GM23338 (cell line): ENCODE data around the gene AHI1. TPM values are rescaled to one million over a fixed set of nuclear protein-coding genes. Genes with fewer than 3 reads are reported as not detected.

ENCODE experiments used
- ATAC-seq: fragments of 200-7000 bp; cut with Tn5 transposase; 3 replicates; pipeline ENCODE4 v1.9.1; 2020
- DNase-seq: peaks from one replicate; pipeline ENCODE4 v3.0.0-alpha.2; 2015; ENCODE audit warnings: low spot score
- H2AFZ ChIP-seq: fragments of 200-600 bp; sonication (generic); 2 replicates; pipeline ENCODE4 v1.8.0; 2016; ENCODE audit warnings: antibody characterized with exemption, mild to moderate bottlenecking, moderate library complexity
- H3F3A ChIP-seq: fragments of 200-600 bp; sonication (generic); replicated peaks from 2 replicates; pipeline ENCODE4 v1.8.0; 2017; ENCODE audit warnings: antibody characterized with exemption, mixed run types, low read depth
- H3K27ac ChIP-seq: fragments of 200-600 bp; sonication (generic); 2 replicates; pipeline ENCODE4 v1.6.1; 2016; ENCODE audit warnings: low read depth
- H3K27me3 ChIP-seq: fragments of 200-600 bp; sonication (generic); 2 replicates; pipeline ENCODE4 v1.8.0; 2016; ENCODE audit warnings: mild to moderate bottlenecking, mixed run types, moderate library complexity; ENCODE audit not compliant: insufficient read depth
- H3K36me3 ChIP-seq: fragments of 200-600 bp; sonication (generic); 2 replicates; pipeline ENCODE4 v1.8.0; 2016; ENCODE audit warnings: mild to moderate bottlenecking; ENCODE audit not compliant: insufficient read depth
- H3K4me1 ChIP-seq: fragments of 200-600 bp; sonication (generic); 2 replicates; pipeline ENCODE4 v1.8.0; 2016; ENCODE audit warnings: mild to moderate bottlenecking, moderate library complexity; ENCODE audit not compliant: insufficient read depth
- H3K4me2 ChIP-seq: fragments of 200-600 bp; sonication (generic); 2 replicates; pipeline ENCODE4 v1.7.1; 2017; ENCODE audit warnings: mixed run types
- H3K4me3 ChIP-seq: fragments of 200-600 bp; sonication (generic); 2 replicates; pipeline ENCODE4 v1.6.1; 2016; ENCODE audit warnings: mixed run types
- H3K79me2 ChIP-seq: fragments of 200-600 bp; sonication (generic); replicated peaks from 2 replicates; pipeline ENCODE4 v1.8.0; 2017; ENCODE audit warnings: mild to moderate bottlenecking; ENCODE audit not compliant: insufficient read depth
- H3K9me2 ChIP-seq: fragments of 200-600 bp; sonication (generic); 2 replicates; pipeline ENCODE4 v1.8.0; 2017; ENCODE audit not compliant: insufficient read depth
- H4K20me1 ChIP-seq: fragments of 200-600 bp; sonication (generic); replicated peaks from 2 replicates; pipeline ENCODE4 v1.8.0; 2017; ENCODE audit warnings: mild to moderate bottlenecking; ENCODE audit not compliant: insufficient read depth
- H3K27ac Mint-ChIP-seq: 2 replicates; pipeline ENCODE4 v1.8.0; 2020; ENCODE audit warnings: inconsistent platforms, mild to moderate bottlenecking, moderate library complexity, mixed read lengths
- H3K27me3 Mint-ChIP-seq: 3 replicates; pipeline ENCODE4 v1.8.0; 2022; ENCODE audit warnings: low read depth, mild to moderate bottlenecking, moderate library complexity, mixed read lengths, inconsistent platforms; ENCODE audit not compliant: insufficient read depth, poor library complexity
- H3K36me3 Mint-ChIP-seq: 3 replicates; pipeline ENCODE4 v1.8.0; 2021; ENCODE audit warnings: low read depth, mild to moderate bottlenecking, inconsistent platforms, moderate library complexity, mixed read lengths
- H3K4me1 Mint-ChIP-seq: 3 replicates; pipeline ENCODE4 v1.8.0; 2020; ENCODE audit warnings: mild to moderate bottlenecking, inconsistent platforms, mixed read lengths
- H3K4me3 Mint-ChIP-seq: 3 replicates; pipeline ENCODE4 v1.8.0; 2021; ENCODE audit warnings: moderate library complexity, mild to moderate bottlenecking, inconsistent platforms, mixed read lengths
- H3K9me3 Mint-ChIP-seq: 3 replicates; pipeline ENCODE4 v1.8.0; 2020; ENCODE audit warnings: moderate library complexity, mild to moderate bottlenecking, inconsistent platforms, mixed read lengths
- EZH2 ChIP-seq: fragments of 200-600 bp; sonication (generic); IDR thresholded peaks from one replicate; pipeline ENCODE4 v1.8.0; 2017; ENCODE audit warnings: antibody characterized with exemption, mild to moderate bottlenecking, low read depth; ENCODE audit not compliant: unreplicated experiment
- EZH2phosphoT487 ChIP-seq: fragments of 200-600 bp; sonication (generic); IDR thresholded peaks from one replicate; pipeline ENCODE4 v1.8.1; 2018; ENCODE audit warnings: antibody characterized with exemption; ENCODE audit not compliant: unreplicated experiment
- JUNB ChIP-seq: IDR thresholded peaks from one replicate; pipeline ENCODE4 v1.6.1; 2016; ENCODE audit warnings: antibody characterized with exemption; ENCODE audit not compliant: unreplicated experiment
- NANOG ChIP-seq: IDR thresholded peaks from 2 replicates; pipeline ENCODE4 v1.6.1; 2016; ENCODE audit warnings: antibody characterized with exemption, borderline replicate concordance
- POLR2AphosphoS5 ChIP-seq: IDR thresholded peaks from 2 replicates; pipeline ENCODE4 v1.6.1; 2016; ENCODE audit warnings: antibody characterized with exemption, low read depth
- STAT1 ChIP-seq: IDR thresholded peaks from one replicate; pipeline ENCODE4 v1.6.1; 2016; ENCODE audit warnings: antibody characterized with exemption; ENCODE audit not compliant: unreplicated experiment
- polyA plus RNA-seq: library from polyadenylated mRNA; unstranded; fragments of >200 nt; fragmentation: Nextera tagmentation; extraction: Ambion mirVana; gene quantifications from 2 replicates; pipeline ENCODE4 v1.2.1, GENCODE V29; 2016
- total RNA-seq: library from RNA; depleted of rRNA; stranded (reverse); fragments of >200 nt; shearing (Covaris generic); gene quantifications from 2 replicates; pipeline ENCODE4 v1.2.3, GENCODE V29; 2014
- TF ChIP-seq, protein P1 (sequence below): fragments of 250-450 bp; sonication (Bioruptor Pico); IDR thresholded peaks from 2 replicates; pipeline ENCODE4 v1.5.0; 2020; ENCODE audit warnings: mild to moderate bottlenecking, moderate library complexity
- TF ChIP-seq, protein P2 (sequence below), 2 experiments: fragments of 200-600 bp in 1 of 2; sonication (generic) in 1 of 2; conservative IDR thresholded peaks; 2 replicates each; pipeline versions ENCODE4 v1.5.1 to v1.6.1; 2016 to 2017; ENCODE audit warnings: antibody characterized with exemption in 2 of 2, low read depth in 2 of 2, mild to moderate bottlenecking in 2 of 2, moderate library complexity in 1 of 2

Gene AHI1
- total and polyA plus RNA-seq, 2 experiments from 2014 or later: 19.8 to 72.9 TPM

DNA sequence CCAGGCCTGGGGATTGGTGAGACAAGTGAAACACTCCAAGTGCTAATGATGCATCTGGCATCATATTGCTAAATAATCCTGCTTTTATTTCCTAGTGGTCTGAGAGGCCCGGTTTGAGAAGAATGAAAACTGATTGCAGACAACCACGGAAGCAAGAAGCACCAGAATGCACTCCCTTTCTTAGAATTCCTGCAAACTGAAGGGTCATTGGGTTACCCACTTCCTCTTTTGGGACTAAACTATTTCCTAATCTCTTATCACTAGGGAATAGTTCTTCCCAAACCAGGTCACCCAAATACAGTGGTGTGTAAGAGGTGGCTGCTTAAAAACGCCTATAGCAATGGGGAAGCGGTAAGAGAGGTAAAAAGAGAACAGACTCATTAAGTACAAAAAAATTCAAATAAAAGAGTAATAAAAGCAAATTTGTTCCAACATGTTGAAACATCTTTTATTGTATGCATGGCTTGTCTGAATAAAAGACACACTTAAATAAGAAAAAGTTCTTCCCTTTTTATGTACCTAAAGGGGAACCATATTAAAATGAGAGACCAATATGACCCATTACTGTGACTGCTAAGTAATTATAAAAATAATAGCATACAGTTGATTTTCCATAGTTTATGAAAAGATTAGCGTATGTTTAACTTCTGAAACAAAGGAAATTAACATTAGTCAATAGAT, 190.7 kb downstream of the AHI1 start:
- DNase-seq (no peak), ATAC-seq (no peak)
- H3F3A ChIP-seq: no peaks in the 10 kb centered on the region
- no peaks in the 10 kb centered on the region for H3K9me2 ChIP-seq
- no peaks in the 10 kb centered on the region for H3K27me3 ChIP-seq
- Mint-ChIP-seq H3K4me3 (no peak overlapping the region), H3K4me1 (no peaks in the 10 kb centered on the region), H3K27ac (no peak overlapping the region), H3K9me3 (no peaks in the 10 kb centered on the region), H3K27me3 (no peaks in the 10 kb centered on the region), H3K36me3 (no peaks in the 10 kb centered on the region)
- no peak overlapping the region for H3K27ac ChIP-seq
- no peak overlapping the region for H2AFZ ChIP-seq
- no peak overlapping the region for H3K4me2 ChIP-seq
- TF ChIP-seq, protein P1, sequence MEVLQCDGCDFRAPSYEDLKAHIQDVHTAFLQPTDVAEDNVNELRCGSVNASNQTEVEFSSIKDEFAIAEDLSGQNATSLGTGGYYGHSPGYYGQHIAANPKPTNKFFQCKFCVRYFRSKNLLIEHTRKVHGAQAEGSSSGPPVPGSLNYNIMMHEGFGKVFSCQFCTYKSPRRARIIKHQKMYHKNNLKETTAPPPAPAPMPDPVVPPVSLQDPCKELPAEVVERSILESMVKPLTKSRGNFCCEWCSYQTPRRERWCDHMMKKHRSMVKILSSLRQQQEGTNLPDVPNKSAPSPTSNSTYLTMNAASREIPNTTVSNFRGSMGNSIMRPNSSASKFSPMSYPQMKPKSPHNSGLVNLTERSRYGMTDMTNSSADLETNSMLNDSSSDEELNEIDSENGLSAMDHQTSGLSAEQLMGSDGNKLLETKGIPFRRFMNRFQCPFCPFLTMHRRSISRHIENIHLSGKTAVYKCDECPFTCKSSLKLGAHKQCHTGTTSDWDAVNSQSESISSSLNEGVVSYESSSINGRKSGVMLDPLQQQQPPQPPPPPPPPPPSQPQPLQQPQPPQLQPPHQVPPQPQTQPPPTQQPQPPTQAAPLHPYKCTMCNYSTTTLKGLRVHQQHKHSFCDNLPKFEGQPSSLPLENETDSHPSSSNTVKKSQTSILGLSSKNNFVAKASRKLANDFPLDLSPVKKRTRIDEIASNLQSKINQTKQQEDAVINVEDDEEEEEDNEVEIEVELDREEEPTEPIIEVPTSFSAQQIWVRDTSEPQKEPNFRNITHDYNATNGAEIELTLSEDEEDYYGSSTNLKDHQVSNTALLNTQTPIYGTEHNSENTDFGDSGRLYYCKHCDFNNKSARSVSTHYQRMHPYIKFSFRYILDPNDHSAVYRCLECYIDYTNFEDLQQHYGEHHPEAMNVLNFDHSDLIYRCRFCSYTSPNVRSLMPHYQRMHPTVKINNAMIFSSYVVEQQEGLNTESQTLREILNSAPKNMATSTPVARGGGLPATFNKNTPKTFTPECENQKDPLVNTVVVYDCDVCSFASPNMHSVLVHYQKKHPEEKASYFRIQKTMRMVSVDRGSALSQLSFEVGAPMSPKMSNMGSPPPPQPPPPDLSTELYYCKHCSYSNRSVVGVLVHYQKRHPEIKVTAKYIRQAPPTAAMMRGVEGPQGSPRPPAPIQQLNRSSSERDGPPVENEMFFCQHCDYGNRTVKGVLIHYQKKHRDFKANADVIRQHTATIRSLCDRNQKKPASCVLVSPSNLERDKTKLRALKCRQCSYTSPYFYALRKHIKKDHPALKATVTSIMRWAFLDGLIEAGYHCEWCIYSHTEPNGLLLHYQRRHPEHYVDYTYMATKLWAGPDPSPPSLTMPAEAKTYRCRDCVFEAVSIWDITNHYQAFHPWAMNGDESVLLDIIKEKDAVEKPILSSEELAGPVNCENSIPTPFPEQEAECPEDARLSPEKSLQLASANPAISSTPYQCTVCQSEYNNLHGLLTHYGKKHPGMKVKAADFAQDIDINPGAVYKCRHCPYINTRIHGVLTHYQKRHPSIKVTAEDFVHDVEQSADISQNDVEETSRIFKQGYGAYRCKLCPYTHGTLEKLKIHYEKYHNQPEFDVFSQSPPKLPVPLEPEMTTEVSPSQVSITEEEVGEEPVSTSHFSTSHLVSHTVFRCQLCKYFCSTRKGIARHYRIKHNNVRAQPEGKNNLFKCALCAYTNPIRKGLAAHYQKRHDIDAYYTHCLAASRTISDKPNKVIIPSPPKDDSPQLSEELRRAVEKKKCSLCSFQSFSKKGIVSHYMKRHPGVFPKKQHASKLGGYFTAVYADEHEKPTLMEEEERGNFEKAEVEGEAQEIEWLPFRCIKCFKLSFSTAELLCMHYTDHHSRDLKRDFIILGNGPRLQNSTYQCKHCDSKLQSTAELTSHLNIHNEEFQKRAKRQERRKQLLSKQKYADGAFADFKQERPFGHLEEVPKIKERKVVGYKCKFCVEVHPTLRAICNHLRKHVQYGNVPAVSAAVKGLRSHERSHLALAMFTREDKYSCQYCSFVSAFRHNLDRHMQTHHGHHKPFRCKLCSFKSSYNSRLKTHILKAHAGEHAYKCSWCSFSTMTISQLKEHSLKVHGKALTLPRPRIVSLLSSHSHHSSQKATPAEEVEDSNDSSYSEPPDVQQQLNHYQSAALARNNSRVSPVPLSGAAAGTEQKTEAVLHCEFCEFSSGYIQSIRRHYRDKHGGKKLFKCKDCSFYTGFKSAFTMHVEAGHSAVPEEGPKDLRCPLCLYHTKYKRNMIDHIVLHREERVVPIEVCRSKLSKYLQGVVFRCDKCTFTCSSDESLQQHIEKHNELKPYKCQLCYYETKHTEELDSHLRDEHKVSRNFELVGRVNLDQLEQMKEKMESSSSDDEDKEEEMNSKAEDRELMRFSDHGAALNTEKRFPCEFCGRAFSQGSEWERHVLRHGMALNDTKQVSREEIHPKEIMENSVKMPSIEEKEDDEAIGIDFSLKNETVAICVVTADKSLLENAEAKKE (CRISPR knock-in tag): no peak
- H4K20me1 ChIP-seq: no peaks in the 10 kb centered on the region
- no peak overlapping the region for H3K4me3 ChIP-seq
- no peaks in the 10 kb centered on the region for H3K79me2 ChIP-seq
- H3K36me3 ChIP-seq: 0 out of 2 replicates have a peak, but pooled peaks cover 5% of the 10 kb centered on the region
- no peaks in the 10 kb centered on the region for H3K4me1 ChIP-seq

DNA sequence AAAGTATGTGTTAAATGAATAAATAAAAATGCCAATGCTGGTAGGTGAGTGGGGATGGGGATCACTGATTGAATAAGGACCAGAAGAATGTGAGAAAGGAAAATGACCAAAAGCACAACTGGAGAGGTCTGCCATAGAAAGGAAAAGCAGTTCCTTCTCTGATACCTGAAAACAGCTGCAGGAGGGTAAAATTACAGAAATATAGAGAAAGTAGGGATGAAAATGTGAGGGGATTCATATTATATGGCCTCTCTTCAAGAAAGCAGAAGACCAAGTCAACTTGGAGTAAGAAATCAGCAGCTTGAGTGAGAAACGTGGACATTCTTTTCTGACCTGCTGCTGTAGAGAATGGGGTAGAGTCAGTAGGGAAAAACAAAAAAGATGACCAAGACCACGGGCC, 191.4 kb downstream of the AHI1 start:
- DNase-seq (no peak), ATAC-seq (no peak)
- Histone ChIP-seq H3K36me3 (0 out of 2 replicates have a peak, but pooled peaks cover 5% of the 10 kb centered on the region), H2AFZ (no peak overlapping the region), H3K79me2 (no peaks in the 10 kb centered on the region), H3K27me3 (no peaks in the 10 kb centered on the region), H3F3A (no peaks in the 10 kb centered on the region), H3K9me2 (no peaks in the 10 kb centered on the region), H3K4me3 (no peak overlapping the region), H4K20me1 (no peaks in the 10 kb centered on the region), H3K4me1 (no peaks in the 10 kb centered on the region), H3K4me2 (no peak overlapping the region), H3K27ac (no peak overlapping the region)
- no peak overlapping the region for H3K4me3 Mint-ChIP-seq
- H3K36me3 Mint-ChIP-seq: no peaks in the 10 kb centered on the region
- H3K4me1 Mint-ChIP-seq: no peaks in the 10 kb centered on the region
- no peak overlapping the region for H3K27ac Mint-ChIP-seq
- H3K27me3 Mint-ChIP-seq: no peaks in the 10 kb centered on the region
- TF ChIP-seq POLR2AphosphoS5 (no peak), NANOG (no peak), EZH2 (no peak), STAT1 (no peak), EZH2phosphoT487 (no peak), JUNB (no peak)
- TF ChIP-seq, protein P2, sequence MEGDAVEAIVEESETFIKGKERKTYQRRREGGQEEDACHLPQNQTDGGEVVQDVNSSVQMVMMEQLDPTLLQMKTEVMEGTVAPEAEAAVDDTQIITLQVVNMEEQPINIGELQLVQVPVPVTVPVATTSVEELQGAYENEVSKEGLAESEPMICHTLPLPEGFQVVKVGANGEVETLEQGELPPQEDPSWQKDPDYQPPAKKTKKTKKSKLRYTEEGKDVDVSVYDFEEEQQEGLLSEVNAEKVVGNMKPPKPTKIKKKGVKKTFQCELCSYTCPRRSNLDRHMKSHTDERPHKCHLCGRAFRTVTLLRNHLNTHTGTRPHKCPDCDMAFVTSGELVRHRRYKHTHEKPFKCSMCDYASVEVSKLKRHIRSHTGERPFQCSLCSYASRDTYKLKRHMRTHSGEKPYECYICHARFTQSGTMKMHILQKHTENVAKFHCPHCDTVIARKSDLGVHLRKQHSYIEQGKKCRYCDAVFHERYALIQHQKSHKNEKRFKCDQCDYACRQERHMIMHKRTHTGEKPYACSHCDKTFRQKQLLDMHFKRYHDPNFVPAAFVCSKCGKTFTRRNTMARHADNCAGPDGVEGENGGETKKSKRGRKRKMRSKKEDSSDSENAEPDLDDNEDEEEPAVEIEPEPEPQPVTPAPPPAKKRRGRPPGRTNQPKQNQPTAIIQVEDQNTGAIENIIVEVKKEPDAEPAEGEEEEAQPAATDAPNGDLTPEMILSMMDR (conservative IDR thresholded peaks at IDR 0.05; ENCODE audit: low read depth in 2 of 2): no peak
- no peaks in the 10 kb centered on the region for H3K9me3 Mint-ChIP-seq
